ENCODE results near the gene SLC7A8. TPM values are rescaled to one million over a fixed set of nuclear protein-coding genes. Genes with fewer than 3 reads are reported as not detected.
A peak's percentile ranks its signal among the peaks of the same experiment; 100 is the strongest.

SLC7A8 gene
- total RNA-seq, 1 donor from 2014 or later, result 62.3 TPM

- H3K9me3 Mint-ChIP-seq, result no peaks in the 10 kb centered on the region
- H3K27ac Mint-ChIP-seq, result no peak overlapping the region
- no peaks in the 10 kb centered on the region for H3K27me3 Mint-ChIP-seq (ENCODE audit: low read depth)
- peaks cover 23% of the 10 kb centered on the region for H3K4me1 Mint-ChIP-seq
- H3K36me3 Mint-ChIP-seq, result no peaks in the 10 kb centered on the region
- H3K4me3 Mint-ChIP-seq, result no peak overlapping the region
- TF ChIP-seq CTCF (IDR thresholded peaks at IDR 0.05; ENCODE audit: unreplicated experiment), result no peak
- no peak for DNase-seq (ENCODE audit: low spot score in 2 of 2, unreplicated experiment in 2 of 2)
Observed at GRCh38 chr14:23181946-23182345, 1.5 kb downstream of the SLC7A8 start.

GRCh38 chr14:23181453-23181852 is 2.0 kb downstream of the SLC7A8 start:
- Mint-ChIP-seq H3K27ac (peak overlapping the region; percentile 73), H3K9me3 (no peaks in the 10 kb centered on the region), H3K4me3 (no peak overlapping the region), H3K27me3 (ENCODE audit: low read depth) (no peaks in the 10 kb centered on the region), H3K36me3 (no peaks in the 10 kb centered on the region), H3K4me1 (peaks cover 23% of the 10 kb centered on the region)
- no peak for TF ChIP-seq CTCF (IDR thresholded peaks at IDR 0.05; ENCODE audit: unreplicated experiment)
- DNase-seq (ENCODE audit: low spot score in 2 of 2, unreplicated experiment in 2 of 2), result no peak

GRCh38 chr14:23177181-23177580 is 6.3 kb downstream of the SLC7A8 start:
- H3K36me3 Mint-ChIP-seq, result no peaks in the 10 kb centered on the region
- no peak overlapping the region for H3K4me3 Mint-ChIP-seq
- no peaks in the 10 kb centered on the region for H3K9me3 Mint-ChIP-seq
- no peak for TF ChIP-seq CTCF (IDR thresholded peaks at IDR 0.05; ENCODE audit: unreplicated experiment)
- H3K4me1 Mint-ChIP-seq, result peaks cover 52% of the 10 kb centered on the region
- H3K27ac Mint-ChIP-seq, result peak overlapping the region; percentile 84
- DNase-seq (ENCODE audit: low spot score in 2 of 2, unreplicated experiment in 2 of 2), result no peak
- H3K27me3 Mint-ChIP-seq (ENCODE audit: low read depth), result no peaks in the 10 kb centered on the region

GRCh38 chr14:23175823-23176222 is 7.6 kb downstream of the SLC7A8 start:
- H3K4me1 Mint-ChIP-seq, result peaks cover 66% of the 10 kb centered on the region
- DNase-seq (ENCODE audit: low spot score in 2 of 2, unreplicated experiment in 2 of 2), result no peak
- H3K9me3 Mint-ChIP-seq, result no peaks in the 10 kb centered on the region
- no peak for TF ChIP-seq CTCF (IDR thresholded peaks at IDR 0.05; ENCODE audit: unreplicated experiment)
- no peak overlapping the region for H3K4me3 Mint-ChIP-seq
- no peaks in the 10 kb centered on the region for H3K27me3 Mint-ChIP-seq (ENCODE audit: low read depth)
- no peaks in the 10 kb centered on the region for H3K36me3 Mint-ChIP-seq
- H3K27ac Mint-ChIP-seq, result peak overlapping the region; percentile 80

GRCh38 chr14:23174296-23175184 is 8.9 kb downstream of the SLC7A8 start:
- DNase-seq (ENCODE audit: low spot score in 2 of 2, unreplicated experiment in 2 of 2), result no peak
- H3K4me1 Mint-ChIP-seq, result peaks cover 65% of the 10 kb centered on the region
- H3K27ac Mint-ChIP-seq, result peak overlapping the region; percentile 65
- no peaks in the 10 kb centered on the region for H3K36me3 Mint-ChIP-seq
- no peak overlapping the region for H3K4me3 Mint-ChIP-seq
- H3K27me3 Mint-ChIP-seq (ENCODE audit: low read depth), result no peaks in the 10 kb centered on the region
- no peaks in the 10 kb centered on the region for H3K9me3 Mint-ChIP-seq
- no peak for TF ChIP-seq CTCF (IDR thresholded peaks at IDR 0.05; ENCODE audit: unreplicated experiment)
